GM21515 (cell line): ENCODE data around the gene OASL.

ENCODE experiments used
- ATAC-seq: cut with Tn5 transposase; IDR thresholded peaks from one replicate; pipeline ENCODE4 v1.9.1; 2021; ENCODE audit not compliant: unreplicated experiment

The OASL gene

DNA sequence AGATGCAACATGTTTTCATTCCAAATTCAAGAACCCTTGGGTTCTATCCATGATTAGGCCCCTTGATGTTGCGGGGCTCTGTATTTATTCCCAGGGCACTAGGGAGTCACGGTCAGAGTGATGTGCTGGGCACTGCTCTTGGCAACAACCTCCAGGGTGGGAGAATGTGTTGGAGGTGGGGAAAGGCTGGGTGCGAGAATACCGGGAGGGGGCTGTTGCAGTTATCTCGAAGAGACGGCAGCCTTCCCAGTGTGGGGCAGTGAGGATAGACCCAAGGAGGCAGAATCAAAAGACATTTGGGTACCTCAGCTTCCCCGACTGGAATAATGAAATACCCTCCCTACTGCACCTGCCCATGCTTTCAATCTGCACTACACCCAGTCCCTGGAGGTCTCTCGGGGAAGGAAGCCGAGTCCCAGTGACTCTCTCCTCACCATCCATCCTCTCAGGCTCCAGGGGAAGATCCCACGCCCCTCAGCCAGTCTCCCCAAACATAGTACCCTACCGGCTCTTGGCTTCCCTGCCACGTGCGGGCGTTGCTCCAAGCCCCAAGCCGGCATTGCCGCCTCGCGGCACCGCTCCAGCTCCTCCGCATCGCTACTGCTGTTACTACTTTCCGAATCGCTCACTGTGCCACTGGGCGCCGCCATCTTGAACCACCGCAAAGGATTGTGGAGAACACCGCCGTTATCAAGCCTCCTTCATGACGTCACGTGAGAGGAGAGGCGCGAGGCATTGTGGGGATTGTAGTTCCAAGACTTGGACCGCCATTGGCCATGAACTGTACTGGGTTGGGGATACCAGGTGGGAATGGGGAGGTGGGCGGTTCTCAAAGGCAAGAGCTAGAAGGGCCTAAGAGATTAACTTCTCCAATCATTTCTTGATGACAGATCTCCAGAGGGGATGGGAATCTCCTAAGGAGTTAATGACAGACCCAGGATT, 22.9 kb downstream of the OASL start, which contains the start of gene C12orf43:
Gene C12orf43 (minus strand): TSS at position 663 of the 942 bp plus-strand sequence. CDS start 13 bp downstream, at position 650.
- peak; percentile 92 for ATAC-seq

DNA sequence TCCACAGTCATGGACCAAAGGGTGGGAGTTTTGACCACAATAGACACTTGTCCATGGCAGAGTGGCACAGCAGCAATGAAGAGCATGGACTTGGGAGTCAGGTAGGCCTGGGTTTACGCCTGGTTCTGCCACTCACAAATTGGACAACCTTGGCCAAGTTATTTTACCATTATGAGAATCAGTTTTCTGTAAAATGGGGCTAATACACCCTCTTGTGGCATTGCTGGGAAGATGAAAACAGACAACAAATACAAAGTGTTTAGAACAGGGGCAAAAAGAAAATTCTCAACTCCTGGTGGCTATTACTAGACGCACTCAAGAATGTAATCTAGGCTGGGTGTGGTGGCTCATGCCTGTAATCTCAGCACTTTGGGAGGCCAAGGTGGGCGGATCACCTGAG, 25.3 kb downstream of the OASL start:
- ATAC-seq = no peak

DNA sequence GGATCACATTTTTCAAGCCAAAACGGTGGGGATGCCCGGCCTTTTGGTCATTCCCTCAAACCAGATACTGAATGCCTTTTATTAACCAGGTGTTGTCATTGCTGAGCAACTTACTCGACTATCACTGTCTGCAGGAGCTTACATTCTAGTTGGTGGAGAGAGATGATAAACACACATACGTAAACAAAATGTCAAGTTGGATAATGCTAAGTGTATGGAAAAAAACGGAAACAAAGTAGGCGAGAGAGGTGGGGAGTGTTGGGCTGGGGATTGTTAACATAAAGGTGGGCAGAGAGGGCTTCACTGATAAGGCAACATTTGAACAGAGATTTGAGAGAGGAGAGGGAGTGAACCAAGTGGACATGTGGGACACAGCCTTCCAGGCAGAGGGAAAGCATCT, 27.2 kb downstream of the OASL start:
- no peak for ATAC-seq

DNA sequence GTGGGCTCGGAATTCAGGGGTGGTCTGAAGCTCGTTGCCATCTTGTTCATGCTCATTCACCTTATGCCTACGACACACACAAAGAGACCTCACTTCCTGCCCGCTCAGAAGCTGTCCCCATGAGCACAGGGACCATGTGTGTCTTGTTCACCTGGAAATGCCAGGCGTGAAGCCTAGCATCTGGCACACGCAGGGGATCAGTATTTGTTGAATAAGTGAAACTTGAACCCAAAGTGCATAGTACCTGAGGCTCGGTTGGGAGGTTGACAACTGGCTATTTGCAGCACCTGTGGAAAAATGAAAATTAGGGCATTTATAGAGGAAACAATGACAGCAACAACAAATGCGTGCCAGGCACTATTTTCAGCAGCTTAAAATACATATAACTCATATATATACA, 28.2 kb downstream of the OASL start:
- ATAC-seq = no peak

DNA sequence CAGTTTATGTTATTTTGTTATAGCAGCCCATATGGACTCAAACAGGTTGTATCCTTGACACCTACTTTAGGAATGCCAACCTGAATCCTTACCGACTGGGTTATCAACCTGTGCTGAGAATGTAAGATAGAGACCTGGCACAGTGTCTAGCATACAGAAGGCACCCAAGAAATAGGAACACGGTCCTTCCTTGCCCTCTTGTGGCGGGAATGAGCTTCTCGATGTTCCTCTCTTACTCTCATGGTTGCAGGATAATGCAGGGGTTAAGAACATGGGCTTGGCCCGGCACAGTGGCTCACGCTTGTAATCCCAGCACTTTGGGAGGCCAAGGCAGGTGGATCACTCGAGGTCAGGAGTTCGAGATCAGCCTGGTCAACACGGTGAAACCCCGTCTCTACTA, 29.3 kb downstream of the OASL start:
- ATAC-seq = no peak

DNA sequence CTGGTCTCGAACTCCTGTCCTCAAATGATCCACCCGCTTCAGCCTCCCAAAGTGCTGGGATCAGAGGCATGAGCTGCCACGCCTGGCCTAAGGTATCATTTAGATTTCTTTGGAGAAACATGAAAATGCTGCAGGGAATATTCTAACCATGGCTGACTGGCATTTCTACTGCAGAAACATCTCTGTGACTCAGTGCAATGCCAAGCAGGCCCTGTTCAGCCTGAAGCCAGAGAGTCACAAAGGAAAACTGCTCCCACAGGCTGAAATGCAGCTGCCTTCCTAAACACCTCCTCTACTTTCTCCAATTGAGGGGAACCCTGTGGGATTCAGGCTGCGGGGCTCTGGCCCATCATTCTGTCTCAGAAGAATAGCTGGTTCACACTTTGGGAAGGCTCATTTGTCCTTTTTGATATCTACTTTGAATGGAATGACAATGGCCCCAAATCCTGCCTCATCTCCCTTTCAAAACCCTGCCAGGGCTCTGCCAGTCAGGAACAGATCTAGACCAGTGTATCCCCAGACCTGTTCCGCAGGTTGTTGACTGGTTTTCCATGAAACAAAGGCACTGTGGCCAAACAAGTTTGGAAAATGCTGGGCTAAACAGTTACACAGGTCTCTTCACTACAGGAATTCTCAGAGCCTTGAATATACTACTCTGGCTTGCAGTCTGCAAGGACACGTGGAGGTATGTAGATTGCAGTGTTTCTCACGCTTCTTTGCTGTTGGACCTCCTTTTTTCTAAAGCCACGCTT, 30.5 kb downstream of the OASL start:
- ATAC-seq = no peak

DNA sequence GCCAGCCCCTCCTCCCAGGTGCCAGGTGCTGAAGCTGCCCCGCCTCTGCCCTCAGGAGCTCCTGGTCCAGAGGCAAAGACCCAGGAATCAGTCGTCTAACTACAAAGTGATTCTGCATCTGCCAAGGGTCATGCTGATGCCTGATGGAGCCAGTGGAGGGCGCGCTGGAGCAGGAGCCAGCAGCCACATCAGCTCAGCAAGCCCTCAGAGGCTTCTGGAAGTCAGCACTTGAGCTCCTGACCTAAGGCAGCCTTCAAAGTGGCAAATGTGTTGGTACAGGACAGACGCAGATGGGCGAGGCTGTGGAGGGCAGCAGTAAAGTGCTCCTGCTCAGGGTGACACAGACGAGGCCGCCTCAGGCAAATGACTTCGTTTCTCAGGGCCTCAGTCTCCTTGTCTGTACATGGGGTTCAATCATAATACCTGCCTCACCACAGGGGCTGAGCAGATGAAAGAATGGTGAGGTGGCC, 33.7 kb downstream of the OASL start:
- ATAC-seq = no peak

DNA sequence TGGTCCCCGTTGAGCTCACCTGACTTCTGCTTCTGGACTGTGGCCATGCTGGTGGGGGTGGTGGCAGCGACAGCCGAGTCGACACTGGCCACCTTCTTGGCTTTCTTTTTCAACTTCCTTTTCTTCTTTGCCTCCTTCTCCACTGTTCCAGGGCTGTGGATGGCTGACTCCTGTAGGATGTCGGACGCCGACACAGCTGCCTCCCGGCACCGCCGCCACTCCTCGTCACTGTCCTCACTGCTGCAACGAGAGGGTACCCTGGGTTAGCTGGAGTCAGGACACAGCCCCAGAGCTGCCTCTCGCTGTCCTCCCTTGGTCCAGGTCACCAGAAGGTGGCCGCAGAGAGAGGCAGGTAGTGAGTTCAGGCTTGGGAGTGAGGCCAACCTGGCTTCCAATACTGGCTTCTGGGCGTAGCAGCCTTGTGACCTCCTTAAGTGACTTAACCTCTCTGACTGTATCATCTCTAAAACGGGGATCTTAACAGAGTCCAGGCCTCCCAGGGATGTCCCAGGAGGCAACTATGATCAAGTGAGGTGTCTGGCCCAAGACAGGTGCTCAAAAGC, 34.7 kb downstream of the OASL start:
- no peak for ATAC-seq

DNA sequence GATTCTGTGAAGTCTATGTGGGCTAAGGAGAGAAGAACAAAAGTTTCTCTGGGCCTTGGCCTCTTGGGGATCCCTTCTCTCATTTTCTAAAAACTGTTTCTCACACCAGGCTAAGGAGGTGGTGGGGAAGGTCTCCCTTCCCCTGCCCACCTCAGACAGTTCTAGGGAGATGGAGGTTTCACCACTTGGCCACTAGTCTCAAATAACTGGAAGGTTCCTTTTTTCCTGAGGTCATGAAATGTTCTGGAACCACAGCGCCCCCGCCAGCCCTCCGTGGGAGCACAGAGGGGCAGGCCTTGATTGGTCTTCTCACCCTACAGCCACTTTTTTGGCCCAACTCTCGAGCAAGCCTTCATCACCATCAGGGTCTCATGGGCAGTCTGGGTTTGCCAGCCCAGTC, 35.4 kb downstream of the OASL start:
- no peak for ATAC-seq

DNA sequence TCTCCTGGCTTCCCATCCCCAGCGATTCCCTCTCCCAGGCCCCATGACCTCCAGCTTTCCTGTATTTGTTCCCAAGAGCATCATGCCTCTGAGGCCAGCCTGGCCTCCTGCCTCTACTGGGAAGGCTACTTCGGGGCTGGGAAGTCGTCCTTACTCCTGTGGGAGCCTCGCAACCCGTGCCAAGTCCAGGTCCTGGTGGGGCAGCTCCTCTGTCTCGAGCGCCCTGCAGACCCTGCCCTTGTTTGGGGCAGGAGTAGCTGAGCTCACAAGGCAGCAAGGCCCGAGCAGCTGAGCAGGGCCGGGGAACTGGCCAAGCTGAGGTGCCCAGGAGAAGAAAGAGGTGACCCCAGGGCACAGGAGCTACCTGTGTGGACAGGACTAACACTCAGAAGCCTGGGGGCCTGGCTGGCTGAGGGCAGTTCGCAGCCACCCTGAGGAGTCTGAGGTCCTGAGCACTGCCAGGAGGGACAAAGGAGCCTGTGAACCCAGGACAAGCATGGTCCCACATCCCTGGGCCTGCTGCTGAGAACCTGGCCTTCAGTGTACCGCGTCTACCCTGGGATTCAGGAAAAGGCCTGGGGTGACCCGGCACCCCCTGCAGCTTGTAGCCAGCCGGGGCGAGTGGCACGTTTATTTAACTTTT, 37.1 kb downstream of the OASL start:
- no peak for ATAC-seq

DNA sequence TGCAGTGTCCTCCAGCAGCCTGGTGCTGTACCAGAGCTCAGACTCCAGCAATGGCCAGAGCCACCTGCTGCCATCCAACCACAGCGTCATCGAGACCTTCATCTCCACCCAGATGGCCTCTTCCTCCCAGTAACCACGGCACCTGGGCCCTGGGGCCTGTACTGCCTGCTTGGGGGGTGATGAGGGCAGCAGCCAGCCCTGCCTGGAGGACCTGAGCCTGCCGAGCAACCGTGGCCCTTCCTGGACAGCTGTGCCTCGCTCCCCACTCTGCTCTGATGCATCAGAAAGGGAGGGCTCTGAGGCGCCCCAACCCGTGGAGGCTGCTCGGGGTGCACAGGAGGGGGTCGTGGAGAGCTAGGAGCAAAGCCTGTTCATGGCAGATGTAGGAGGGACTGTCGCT, 38.0 kb downstream of the OASL start:
- ATAC-seq = no peak

DNA sequence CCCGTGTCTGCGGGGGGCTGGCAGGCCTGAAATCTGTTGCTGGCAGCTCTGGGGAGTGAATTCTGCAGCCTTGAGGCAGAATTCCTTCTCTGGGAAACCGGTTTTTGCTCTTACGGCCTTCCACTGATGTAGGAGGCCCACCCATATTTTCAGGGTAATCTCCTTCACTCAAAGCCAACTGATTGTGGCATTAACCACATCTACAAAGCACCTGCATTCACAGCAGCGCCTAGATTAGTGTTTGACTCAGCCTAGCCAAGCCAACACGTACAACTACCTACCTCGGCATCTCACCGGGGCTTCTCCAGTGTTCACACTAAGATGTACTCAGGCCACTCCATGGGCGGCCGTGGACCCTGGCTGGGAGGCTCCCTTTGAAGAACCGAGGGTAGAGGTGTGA, 38.5 kb downstream of the OASL start:
- no peak for ATAC-seq

DNA sequence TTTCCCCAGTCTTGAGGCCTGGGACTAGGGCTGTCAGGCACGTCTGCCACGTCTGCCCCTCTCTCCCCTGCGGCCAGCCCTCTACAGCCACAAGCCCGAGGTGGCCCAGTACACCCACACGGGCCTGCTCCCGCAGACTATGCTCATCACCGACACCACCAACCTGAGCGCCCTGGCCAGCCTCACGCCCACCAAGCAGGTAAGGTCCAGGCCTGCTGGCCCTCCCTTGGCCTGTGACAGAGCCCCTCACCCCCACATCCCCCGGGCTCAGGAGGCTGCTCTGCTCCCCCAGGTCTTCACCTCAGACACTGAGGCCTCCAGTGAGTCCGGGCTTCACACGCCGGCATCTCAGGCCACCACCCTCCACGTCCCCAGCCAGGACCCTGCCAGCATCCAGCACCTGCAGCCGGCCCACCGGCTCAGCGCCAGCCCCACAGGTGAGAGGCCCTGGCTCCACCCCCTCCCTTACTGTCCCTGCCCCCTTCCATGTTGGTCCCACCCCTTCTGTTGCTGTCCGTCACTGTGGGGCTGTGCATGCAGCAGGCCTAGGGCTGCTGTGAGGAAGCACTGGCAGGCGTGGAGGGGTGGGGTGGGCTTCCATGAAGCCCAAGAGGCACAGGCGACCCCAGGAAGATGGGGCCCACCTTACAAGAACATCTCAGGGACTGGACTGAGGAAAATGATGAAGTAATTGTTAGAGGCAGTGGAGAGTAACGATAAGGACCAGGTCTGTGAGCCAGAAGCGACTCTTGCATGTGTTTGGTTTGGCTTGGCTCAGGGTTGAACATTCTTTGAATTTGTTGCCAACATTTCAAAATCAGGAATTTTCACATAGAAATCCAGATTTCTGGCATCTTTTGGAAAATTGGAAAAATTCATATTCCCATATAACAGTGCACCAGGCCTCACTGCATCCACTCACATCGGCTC, 39.6 kb downstream of the OASL start:
- ATAC-seq = no peak

DNA sequence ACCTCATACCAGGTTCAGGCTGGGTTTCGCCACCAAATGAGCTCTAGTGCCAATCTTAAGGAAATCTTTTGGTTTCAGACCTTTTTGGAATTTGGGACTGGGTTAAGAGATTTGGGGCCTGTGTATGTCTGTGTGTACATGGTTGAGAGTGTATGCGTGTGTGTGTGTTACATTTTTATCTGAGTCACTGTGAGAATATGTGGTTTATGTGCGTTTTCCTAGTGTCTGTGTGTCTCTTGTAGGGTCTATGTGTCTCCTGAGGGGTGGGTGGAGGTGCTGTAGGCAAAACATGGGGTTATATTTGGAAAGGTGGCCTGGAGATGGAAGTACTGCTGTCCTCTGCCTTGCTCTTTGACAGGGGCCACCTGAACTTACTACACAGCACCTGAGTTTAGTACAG, 40.6 kb downstream of the OASL start:
- ATAC-seq = no peak

DNA sequence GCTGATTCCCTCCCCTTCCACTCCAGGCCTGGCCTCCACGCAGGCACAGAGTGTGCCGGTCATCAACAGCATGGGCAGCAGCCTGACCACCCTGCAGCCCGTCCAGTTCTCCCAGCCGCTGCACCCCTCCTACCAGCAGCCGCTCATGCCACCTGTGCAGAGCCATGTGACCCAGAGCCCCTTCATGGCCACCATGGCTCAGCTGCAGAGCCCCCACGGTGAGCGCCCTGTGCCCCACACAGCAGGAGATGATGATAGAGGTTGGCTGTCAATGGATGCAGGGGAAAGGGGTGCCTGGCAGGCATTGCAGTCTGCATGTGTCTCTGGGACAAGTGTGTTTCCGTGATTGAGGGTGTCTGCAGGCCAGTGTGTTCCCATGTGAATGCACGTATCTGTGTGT, 41.6 kb downstream of the OASL start:
- no peak for ATAC-seq

DNA sequence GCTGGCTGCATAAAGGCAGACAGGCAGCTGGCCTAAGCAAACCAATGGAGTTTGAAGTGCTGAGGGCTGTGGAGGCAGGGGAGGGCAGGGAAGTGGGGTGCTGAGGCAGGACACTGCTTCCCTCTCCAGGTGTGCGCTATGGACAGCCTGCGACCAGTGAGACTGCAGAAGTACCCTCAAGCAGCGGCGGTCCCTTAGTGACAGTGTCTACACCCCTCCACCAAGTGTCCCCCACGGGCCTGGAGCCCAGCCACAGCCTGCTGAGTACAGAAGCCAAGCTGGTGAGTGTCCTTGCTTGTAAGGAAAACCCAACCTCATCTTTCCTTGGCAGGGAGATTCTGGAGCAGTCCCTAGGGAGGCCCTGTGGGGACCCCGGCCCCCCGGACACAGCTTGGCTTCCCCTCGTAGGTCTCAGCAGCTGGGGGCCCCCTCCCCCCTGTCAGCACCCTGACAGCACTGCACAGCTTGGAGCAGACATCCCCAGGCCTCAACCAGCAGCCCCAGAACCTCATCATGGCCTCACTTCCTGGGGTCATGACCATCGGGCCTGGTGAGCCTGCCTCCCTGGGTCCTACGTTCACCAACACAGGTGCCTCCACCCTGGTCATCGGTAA, 42.8 kb downstream of the OASL start:
- ATAC-seq = no peak

DNA sequence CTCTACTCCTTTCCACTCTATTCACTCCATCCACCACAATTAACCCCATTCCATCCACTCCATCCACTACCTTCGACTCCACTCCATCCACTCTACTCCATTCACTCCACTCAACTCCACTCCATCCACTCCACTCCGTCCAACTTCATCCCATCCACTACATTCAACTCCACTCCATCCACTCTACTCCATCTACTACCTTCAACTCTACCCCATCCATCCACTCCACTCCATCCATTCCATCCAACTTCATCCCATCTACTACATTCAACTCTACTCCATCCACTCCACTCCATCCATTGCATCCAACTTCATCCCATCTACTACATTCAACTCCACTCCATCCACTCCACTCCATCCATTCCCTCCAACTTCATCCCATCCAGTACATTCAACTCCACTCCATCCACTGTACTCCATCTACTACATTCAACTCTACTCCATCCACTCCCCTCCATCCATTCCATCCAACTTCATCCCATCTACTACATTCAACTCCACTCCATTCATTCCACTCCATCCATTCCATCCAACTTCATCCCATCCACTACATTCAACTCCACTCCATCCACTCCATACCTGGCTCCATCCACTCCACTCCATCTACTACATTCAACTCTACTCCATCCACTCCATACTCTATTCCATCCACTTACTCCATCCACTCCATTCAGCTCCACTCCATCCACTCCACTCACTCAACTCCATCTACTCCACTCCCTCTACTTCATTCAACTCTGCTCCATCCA, 44.3 kb downstream of the OASL start:
- no peak for ATAC-seq

DNA sequence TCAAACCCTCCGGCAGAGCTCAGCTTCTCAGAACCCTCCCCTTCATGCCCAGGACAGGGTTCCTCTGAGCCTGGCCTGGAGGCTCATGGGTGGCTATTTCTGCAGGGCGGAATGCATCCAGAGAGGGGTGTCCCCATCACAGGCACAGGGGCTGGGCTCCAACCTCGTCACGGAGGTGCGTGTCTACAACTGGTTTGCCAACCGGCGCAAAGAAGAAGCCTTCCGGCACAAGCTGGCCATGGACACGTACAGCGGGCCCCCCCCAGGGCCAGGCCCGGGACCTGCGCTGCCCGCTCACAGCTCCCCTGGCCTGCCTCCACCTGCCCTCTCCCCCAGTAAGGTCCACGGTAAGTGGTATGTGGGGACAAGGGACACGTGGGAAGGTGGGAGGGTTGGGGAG, 45.0 kb downstream of the OASL start:
- no peak for ATAC-seq

DNA sequence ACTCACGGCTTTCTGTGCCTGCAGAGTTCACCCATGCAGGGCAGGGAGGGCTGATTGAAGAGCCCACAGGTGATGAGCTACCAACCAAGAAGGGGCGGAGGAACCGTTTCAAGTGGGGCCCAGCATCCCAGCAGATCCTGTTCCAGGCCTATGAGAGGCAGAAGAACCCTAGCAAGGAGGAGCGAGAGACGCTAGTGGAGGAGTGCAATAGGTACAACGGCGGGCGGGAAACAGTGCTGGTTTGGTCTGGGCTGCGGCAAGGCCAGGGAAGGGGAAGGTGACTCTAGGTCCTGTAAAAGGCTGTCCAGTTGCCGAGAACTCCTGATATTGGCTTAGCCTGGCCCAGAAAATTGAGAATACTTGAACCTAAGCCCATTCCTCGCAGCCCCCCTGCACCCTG, 45.5 kb downstream of the OASL start:
- no peak for ATAC-seq
